IPS-NIHi11 (cell line): Measurements from ENCODE around the gene MRM2.
A peak's percentile ranks its signal among the peaks of the same experiment; 100 is the strongest.

Experiments
- DNase-seq: peaks from one replicate; pipeline ENCODE4 v3.0.0; 2012; ENCODE audit warnings: mixed read lengths, low spot score

Gene MRM2

GRCh38 chr7:2247141-2247995 is 5.4 kb upstream of the MRM2 start:
- DNase-seq: peak; percentile 86

DNA sequence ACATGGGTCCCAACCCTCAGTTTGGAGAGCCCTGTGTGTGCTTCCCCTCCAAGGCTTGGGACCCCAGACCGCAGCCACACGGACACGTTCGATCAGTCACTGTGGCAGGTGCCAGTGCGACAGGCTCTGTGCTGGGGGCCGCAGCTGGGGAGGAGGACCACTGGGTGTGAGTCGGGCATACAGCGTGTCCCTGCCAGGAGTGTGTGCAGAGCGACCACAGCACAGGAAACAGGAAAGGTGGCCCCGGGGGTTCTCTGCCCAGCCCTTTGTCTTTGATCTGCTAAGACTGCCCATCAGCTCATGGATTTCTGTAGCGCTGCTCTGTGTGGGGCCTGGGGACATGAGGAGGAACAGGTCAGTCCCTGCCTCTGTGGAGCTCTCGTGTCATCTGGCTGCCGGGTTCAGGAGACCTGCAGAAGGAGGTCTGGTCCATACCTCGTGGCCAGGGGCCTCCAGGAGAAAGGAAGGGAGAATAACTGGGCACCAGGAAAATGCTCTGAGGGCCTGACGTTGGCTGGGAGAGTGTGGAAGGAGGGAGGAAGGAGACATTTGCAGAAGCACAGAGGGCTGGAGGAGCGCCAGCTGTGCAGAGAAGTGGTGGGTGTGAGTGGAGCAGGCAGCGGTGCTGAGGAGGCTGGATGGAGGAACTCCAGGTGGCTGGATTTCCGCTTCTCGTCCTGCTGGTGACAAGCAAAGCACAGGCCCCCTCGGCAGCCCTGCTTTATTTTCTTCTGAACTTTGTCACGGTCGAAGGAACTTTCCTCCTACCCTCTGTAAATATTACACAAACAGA is 4.1 kb upstream of the MRM2 start:
- no peak for DNase-seq

- DNase-seq: no peak
These were observed 2.5 kb upstream of the MRM2 start for GRCh38 chr7:2244404-2244995.

GRCh38 chr7:2243458-2243857 is 1.5 kb upstream of the MRM2 start:
- no peak for DNase-seq

DNA sequence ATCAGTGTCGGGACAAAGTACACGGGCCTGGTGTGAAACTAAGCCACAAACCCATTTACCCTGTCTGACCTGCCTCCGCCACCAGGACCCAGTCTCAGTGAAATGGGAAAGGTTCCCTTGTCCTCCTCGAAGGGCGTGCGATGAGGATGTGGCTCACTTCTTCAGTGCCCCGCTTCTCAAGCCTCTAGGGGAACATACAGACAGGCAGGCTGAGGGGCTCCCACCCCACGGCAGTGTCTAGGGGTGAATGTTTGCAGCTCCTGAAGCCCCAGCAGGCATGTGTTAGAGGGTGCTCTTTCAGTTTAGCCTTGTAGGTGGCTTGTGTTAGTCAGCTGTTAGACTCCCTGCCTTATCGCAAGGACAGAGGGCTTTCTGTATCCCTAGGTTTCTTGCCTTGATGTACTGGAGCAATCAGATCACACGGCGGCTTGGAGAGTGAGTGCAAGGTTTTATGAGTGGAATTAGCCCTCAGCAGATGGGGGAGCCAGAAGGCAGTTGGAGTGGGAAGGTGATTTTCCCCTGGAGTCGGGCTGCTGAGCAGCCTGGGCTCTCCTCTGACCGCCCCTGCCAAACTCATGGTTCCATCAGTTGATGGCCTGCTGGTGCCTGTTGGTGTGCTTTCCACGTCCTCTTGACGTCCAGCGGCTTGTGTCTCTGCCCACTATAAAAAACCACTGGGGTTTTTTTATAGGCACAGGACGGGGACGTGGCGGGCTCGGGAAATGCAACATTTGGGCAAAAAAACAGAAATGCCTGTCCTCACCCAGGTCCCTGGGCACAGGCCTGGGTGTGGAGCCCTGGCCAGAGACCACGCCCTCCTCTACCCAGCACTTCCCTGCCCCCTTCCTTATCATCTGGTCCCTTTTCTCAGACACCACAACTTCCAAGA is 780 bp upstream of the MRM2 start:
- no peak for DNase-seq

DNA sequence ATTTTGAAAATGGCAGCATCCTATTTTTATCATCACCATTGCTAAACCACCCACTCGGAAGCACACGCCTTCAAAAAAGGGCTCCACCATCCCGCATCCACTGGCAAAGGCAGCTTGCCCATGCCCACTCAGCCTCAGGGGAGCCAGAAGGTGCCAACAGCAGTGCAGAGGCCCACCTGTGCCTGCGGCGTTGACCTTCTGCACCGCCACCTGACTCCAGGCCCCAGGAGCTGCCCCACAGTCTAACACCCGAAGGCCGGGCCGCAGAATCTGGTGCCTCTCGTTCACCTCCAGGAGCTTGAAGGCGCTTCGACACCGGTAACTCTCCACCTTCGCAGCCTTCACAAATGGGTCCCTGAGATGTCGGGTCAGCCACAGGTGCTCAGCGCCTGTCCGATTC is 2.8 kb downstream of the MRM2 start:
- no peak for DNase-seq

DNA sequence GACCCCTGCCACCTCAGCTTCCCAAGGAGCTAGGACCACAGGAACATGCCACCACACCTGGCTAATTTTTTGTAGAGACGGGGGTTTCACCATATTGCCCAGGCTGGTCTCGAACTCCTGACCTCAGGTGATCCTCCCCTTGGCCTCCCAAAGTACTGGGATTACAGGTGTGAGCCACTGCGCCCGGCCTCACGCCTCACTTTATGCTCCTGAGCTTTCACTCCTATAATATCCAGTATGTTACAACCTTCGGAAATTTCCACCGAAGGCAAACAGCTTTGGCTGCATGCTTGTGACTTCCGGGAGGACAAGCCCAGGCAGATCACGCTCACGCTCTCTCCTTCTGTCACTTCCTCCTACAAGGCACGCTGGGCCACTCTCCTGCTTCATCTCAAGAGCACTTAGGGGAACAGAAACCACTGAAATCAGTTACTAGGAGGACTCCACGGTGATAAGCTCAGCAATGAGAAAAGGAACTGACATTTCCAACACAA is 4.8 kb downstream of the MRM2 start:
- no peak for DNase-seq

DNA sequence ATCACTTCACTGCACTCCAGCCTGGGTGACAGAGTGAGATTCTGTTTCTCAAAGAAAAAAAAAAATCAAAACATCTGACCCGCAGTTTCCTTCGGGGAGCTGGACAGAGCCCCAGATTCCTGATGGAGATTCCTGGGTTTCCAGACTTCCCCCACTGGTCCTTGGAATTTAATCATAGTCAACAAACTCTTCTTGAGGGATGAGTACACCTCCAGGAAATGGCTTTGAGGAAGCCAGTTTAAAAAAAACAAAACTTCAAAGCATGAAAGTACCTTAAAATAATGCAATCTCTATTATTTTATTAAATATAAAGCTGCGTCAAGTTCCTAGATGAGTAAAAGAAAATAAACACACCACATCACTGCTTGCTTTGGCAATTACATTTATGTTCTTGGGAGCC is 8.1 kb downstream of the MRM2 start:
- no peak for DNase-seq

GRCh38 chr7:2232766-2233520 is 9.1 kb downstream of the MRM2 start, which contains the start of gene MAD1L1:
Gene MAD1L1, minus strand, starts transcription at chr7:2232945. Its CDS starts 2,812 bp downstream, at chr7:2230133.
- DNase-seq: peak; percentile 96

- peak; percentile 75 for DNase-seq
These were observed 9.8 kb downstream of the MRM2 start for GRCh38 chr7:2231992-2232765.

- DNase-seq: no peak
These were observed 11.1 kb downstream of the MRM2 start for GRCh38 chr7:2230882-2231281.

- DNase-seq: no peak
These were observed 11.8 kb downstream of the MRM2 start for GRCh38 chr7:2230226-2230625.

DNA sequence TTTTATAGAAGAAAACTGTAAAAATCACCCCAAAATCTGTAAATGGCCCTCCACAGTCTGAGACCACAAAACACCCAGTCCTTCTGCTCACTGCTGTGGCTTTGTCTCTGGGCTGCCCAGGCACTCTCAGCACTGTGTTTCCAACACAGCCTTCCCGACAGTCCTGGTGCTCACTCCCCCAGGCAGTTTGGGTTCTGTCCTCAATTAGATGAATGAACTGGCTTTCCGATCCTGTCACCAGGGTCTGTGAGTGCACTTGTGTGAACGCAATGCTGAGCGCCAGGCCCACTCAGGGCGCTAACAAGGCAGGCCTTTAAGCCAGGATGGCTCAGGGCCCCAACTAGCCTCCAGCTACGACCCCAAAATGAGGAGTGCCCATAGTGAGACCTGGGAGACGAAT is 12.5 kb downstream of the MRM2 start:
- DNase-seq: no peak

DNA sequence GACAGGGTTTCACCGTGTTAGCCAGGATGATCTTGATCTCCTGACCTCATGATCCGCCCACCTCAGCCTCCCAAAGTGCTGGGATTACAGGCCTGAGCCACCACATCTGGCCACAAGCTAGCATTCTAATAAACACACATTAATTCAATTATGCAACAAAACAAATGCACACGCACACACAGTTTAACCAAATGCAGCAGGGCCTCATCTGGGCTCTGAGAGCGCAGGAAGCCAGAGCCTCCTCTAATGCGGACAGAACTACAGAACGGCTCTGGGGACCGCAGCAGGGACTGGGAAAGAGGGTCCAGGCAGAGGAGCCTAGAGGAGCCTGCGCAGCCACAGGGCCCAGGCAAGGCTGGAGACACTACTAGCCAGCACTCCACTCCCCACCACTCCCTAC is 13.1 kb downstream of the MRM2 start:
- DNase-seq: no peak

DNA sequence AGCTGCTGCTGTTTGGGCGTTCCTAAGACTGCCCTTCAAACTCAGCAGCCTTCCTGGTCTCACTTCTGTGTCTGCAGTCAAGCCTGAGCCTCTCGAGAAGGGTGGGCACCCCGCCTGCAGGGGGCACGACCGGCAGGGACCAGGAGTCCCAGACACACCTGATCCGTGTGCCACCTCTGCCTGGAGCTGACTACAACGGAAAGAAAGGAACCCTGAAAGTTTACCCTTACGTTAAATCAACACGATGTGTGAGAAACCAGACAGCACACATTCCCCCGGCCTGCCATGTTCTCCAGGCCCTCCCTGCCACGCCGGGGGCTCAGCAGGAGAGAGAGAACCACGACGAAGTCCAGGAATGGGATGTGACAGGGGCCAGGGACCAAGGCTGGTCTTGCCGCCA is 14.3 kb downstream of the MRM2 start:
- no peak for DNase-seq

DNA sequence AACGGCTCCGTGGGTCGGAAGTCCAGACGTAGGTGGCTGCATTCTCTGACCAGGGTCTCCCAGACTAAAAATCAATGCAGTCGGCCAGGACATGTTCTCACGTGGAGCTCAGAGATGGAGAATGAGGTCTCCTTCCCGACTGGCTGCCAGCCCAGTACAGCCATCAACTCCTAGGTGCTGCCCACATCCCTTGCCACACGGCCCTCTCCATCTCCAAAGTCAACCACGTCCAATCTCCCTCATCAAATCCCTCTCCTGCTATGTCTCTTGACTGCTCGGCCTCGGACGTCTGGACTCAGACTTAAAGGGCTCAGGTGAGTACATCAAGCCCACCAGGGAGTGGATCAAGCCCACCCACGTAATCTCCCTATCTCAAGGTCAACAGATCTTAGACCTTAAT is 16.2 kb downstream of the MRM2 start:
- DNase-seq: no peak

- DNase-seq: no peak
These were observed 16.7 kb downstream of the MRM2 start for GRCh38 chr7:2225336-2225735.

DNA sequence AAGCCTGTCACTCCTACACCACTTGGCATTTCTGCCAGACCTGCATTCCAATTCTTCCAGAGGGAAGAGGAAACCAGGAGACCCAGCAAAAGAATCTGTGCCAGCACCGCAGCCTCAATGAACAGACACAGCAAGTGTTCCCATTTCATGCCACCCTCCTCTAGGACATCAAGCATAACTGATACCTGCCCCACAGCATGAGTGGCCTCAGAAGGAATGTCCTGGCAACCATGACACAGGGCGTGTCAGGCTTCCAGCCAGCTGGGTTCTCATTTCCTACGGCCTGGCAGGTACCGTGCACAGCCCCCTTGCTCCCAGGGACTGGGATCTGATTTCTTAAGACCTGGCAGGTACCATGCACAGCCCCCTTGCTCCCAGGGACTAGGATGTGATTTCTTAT is 17.1 kb downstream of the MRM2 start:
- DNase-seq: no peak

DNA sequence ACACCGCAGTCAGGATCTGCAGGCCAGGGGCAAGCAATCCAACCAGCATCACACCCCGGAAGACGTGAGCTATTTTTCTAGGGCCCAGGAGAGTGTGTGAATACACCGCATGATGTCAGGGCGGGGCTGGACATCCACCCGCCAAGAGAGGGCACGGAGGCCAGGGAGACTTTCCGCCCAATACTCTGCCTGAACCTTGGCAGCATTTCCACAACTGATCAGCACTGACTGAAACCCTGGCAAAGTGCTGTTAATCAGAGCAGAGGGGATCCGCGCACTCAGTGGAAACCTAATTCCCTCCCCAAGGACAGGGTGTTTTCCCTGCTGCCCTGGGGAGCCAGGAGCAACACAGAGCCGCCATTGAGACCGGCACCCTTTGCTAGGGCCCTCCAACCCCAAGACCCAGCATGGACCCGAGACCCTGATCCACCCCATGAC is 17.5 kb downstream of the MRM2 start:
- DNase-seq: no peak

GRCh38 chr7:2223321-2223720 is 18.7 kb downstream of the MRM2 start:
- DNase-seq: no peak
